ENCODE measurements around the gene ANKRD55.

ANKRD55 gene

DNA sequence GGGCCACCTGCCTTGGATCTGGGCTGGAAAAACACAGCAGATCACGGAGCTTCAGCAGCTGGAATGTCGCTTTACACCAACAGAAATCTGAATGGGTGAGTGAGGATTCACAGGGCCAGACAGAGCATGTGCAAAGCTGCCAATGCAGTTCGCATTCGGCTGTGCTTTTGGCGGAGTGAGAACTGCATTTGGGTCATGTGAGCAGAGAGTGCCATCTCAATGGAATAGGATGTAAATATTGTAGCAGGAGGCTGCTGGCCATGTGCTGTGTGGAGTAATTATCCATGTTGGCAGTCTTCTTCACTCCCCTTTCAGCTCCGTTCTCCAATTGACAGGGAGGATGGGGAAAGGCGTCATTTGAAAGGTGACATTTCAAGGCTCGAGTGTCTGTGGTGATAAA is at the start of gene ANKRD55:
ANKRD55 (minus strand) TSS at position 101 of the 400 bp plus-strand sequence. CDS start 417 bp downstream, outside the sequence.
- DNase-seq (ENCODE audit: low spot score), result no peak
- Histone ChIP-seq H3K4me3 (no peak within 1 kb of the TSS), H3K27ac (no peak within 1 kb of the TSS)
- TF ChIP-seq, protein P1, sequence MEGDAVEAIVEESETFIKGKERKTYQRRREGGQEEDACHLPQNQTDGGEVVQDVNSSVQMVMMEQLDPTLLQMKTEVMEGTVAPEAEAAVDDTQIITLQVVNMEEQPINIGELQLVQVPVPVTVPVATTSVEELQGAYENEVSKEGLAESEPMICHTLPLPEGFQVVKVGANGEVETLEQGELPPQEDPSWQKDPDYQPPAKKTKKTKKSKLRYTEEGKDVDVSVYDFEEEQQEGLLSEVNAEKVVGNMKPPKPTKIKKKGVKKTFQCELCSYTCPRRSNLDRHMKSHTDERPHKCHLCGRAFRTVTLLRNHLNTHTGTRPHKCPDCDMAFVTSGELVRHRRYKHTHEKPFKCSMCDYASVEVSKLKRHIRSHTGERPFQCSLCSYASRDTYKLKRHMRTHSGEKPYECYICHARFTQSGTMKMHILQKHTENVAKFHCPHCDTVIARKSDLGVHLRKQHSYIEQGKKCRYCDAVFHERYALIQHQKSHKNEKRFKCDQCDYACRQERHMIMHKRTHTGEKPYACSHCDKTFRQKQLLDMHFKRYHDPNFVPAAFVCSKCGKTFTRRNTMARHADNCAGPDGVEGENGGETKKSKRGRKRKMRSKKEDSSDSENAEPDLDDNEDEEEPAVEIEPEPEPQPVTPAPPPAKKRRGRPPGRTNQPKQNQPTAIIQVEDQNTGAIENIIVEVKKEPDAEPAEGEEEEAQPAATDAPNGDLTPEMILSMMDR (IDR thresholded peaks at IDR 0.05), result no peak

DNA sequence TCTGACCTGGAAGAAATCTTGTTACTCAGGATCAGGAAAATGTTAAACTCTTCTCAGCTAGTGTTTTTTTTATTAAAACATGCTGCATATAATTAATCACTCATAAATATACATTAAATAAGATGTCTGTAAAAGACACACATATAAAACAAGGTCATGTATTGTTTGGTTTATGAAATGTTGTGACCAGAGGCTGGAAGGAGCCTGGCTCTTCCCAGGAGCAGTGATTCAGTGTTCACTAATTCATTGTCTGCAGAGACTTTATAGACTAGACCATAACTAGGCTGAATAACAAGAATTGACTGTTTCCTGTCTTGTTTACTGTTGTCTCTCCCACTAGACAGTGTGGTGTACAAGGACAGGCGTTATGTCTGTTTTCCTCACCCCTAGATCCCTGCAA is 49.1 kb upstream of the ANKRD55 start:
- H3K27ac ChIP-seq, result no peak overlapping the region
- H3K4me3 ChIP-seq, result no peak overlapping the region
- TF ChIP-seq, protein P1 (IDR thresholded peaks at IDR 0.05), result no peak
- no peak for DNase-seq (ENCODE audit: low spot score)

DNA sequence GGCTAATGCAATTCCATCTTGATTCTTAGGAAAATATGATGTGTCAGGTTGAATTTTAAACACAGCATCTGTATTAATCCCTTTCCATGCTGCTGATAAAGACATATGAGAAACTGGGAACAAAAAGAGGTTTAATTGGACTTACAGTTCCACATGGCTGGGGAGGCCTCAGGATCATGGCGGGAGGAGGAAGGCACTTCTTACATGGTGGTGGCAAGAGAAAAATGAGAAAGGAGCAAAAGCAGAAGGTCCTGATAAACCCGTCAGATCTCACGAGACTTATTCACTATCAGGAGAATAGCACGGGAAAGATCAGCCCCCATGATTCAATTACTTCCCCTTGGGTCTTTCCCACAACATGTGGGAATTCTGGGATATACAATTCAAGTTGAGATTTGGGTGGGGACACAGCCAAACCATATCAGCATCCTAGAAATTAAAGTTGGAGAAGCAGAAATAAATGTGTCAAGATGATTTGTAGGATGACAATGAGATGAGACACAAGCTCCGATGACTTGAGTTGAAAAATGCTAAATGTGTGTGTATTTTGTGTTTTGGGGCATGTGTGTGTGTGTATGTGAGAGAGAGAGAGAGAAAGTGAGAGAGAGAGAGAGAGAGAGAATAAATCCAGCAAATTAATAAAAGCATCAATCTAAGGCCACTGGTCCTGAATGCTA is 48.5 kb upstream of the ANKRD55 start:
- DNase-seq (ENCODE audit: low spot score), result no peak
- Histone ChIP-seq H3K4me3 (no peak overlapping the region), H3K27ac (no peak overlapping the region)
- TF ChIP-seq, protein P1 (IDR thresholded peaks at IDR 0.05), result no peak

DNA sequence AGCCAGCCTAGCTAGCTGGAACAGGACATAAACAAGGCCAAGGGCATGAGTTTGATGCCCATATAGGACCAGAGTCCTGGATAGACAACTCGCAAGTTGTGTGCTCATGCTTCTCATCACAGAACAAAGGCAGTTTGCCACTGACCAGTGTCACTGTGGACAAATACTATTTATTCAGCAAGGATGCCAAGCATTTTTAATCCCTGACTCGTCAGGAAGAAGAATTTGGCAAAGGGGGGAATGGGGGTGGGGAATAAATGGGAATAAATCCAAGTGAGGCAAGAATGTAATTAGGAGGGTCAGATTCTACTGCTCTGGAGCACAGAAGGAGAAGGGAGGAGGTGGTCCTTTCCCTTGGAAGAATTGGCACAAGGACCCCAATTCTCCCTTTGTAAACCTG is 46.8 kb upstream of the ANKRD55 start:
- DNase-seq (ENCODE audit: low spot score), result no peak
- no peak overlapping the region for H3K4me3 ChIP-seq
- H3K27ac ChIP-seq, result peak overlapping the region in 1 of 2 donors; percentile 11
- TF ChIP-seq, protein P1 (IDR thresholded peaks at IDR 0.05), result no peak

DNA sequence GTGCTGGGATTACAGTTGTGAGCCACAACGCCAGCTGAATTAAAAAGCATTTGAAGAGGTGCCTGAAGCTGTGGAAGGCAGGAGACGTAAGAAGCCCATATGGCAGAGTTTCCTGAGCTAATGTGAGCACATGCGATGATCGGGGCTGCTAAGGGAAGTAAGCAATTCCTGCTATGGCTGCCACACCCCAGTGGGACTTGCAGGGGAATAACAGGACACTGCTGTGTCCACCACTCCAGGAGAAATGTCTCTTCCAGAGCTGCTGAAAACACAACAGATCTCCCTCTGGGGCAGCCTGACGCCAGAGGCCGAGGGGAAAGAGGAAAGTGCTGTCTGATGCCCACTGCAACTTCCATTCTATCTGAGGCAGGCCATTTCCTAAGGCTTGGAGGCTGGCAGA is 46.2 kb upstream of the ANKRD55 start:
- H3K4me3 ChIP-seq, result no peak overlapping the region
- H3K27ac ChIP-seq, result peak overlapping the region in 1 of 2 donors; percentile 11
- TF ChIP-seq, protein P1 (IDR thresholded peaks at IDR 0.05), result no peak
- DNase-seq (ENCODE audit: low spot score), result no peak

DNA sequence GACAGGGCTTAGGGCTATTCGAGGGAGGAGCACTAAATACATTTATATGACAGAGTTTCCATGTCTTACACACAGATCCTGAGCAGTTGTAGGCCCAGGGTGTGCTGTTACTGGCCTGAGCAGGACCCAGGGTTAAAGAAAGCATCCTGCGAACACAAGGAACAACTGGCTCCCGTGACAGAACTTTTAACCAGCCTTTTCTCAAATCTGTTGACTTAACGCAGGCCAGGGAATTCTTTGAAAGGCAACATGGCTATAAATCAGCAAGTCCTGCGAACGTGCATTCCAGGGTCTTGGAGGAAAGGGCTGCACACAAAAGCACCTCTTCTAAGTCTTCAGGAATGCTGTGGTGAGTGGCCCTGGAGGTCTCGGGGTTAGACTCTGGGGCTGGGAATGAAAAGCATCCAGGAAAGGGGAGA is 45.2 kb upstream of the ANKRD55 start:
- no peak for DNase-seq (ENCODE audit: low spot score)
- Histone ChIP-seq H3K4me3 (no peak overlapping the region), H3K27ac (no peak overlapping the region)
- TF ChIP-seq, protein P1 (IDR thresholded peaks at IDR 0.05), result no peak

DNA sequence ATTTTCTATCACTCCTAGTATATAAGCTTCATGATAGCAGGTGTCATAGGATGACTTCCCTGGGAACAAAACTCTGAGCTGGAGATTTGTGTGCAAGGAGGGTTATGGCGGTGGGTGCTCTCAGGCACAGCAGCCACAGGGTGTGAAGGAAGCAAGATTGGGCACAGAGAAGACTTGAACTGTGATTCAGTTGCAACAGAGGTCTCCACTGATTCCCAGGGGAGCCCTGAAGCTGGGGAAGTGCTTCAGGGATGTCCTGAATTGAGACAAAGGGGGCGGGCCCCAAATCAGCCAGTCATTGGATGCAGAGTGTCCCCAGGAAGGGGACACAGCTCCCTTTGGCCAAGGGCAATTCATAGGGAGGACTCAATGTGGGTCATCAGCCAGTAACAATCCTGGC is 44.4 kb upstream of the ANKRD55 start:
- TF ChIP-seq, protein P1 (IDR thresholded peaks at IDR 0.05), result no peak
- DNase-seq (ENCODE audit: low spot score), result no peak
- no peak overlapping the region for H3K27ac ChIP-seq
- no peak overlapping the region for H3K4me3 ChIP-seq
